HG02840 (cell line): ENCODE measurements around the gene RAB3GAP1.

ENCODE experiments used
- ATAC-seq: cut with Tn5 transposase; IDR thresholded peaks from one replicate; pipeline ENCODE4 v1.9.1; 2021; ENCODE audit warnings: mild to moderate bottlenecking, moderate library complexity, moderate number of reproducible peaks; ENCODE audit not compliant: unreplicated experiment, low FRiP score

Gene RAB3GAP1

GRCh38 chr2:135202751-135203150 lies 150.7 kb downstream of the RAB3GAP1 start:
- no peak for ATAC-seq

DNA sequence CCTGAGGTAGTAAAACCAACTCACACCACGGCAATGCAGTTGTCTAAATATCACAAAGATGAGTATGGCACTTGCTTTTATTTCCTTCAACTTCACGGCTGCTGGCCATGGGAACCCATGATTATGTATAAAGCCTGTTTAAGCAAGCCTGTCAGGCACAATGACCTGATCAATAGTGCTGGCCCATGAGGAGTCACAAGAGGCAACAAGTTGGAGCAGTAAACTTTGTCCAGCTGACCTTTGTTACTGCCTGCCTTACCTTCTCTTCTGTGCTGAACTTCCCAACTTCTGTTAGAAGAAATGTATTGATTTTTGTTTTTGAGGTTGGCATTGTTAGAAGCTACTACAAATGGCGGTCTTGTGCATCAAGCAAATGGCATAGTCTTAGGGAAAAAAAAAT lies 151.9 kb downstream of the RAB3GAP1 start:
- ATAC-seq, result no peak

DNA sequence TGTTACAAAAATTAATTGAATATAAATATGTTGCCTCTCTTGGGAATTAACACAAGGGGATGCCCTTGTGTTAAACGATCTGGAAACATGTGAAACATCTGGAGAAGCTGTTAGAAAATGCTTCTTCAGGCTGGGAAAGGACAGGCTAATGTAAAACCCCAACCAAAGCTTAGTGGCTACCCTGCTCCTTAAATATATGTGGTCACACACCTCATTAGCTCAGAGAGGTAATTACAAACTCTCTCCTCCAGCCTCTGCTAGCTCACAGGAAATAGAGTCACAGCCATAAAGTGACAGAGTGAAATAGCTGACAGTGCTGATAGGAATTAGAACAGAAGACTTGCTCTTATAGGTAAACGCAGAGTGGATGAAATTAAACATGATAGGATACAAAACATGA lies 155.9 kb downstream of the RAB3GAP1 start:
- ATAC-seq, result no peak

- ATAC-seq, result no peak
Measured at GRCh38 chr2:135212757-135213156, 160.7 kb downstream of the RAB3GAP1 start.

GRCh38 chr2:135218426-135218825 lies 166.3 kb downstream of the RAB3GAP1 start:
- ATAC-seq, result no peak

GRCh38 chr2:135219226-135219625 lies 167.1 kb downstream of the RAB3GAP1 start:
- no peak for ATAC-seq
